Right lobe of liver (tissue), 4 donors: ENCODE results near the gene BCO1.

ENCODE experiments used
- POLR2A ChIP-seq: fragments of 450-650 bp; IDR thresholded peaks from one replicate; pipeline ENCODE4 v1.6.1; 2017; ENCODE audit warnings: antibody characterized with exemption, mild to moderate bottlenecking
- TF ChIP-seq, protein P1 (sequence below), 4 donors: fragments of 200-600 bp in 3 of 4; fragments of 450-650 bp in 1 of 4; IDR thresholded peaks; one replicate each; pipeline versions ENCODE4 v1.5.1 to v1.8.0; 2016 to 2022; ENCODE audit warnings: antibody characterized with exemption in 4 of 4, mild to moderate bottlenecking in 2 of 4
- donor health status: DM: no; HTN: no; CAD: no.
- donor health status: DM: no; HTN: no; CAD: no.
- donor health status: DM: no; HTN: yes; CAD: no.

DNA sequence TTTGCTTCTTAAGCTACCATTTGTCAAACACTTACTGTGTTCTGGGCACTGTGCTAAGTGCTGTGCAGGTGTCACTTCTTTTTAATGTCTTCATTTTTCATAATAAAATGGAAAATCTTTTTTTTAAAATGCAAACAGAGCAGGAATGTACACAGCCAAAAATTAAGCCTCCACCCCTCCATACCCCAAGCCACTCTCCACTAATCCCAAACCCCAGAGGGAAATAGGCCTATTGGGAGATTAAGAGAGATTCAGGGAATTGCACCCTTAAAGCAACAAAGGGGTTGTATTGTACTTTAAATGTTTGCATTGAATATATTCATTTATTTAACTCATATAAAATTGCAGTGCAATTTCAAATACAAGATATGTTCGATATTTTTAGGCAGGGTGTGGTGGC, 47.7 kb downstream of the BCO1 start:
- TF ChIP-seq, protein P1, sequence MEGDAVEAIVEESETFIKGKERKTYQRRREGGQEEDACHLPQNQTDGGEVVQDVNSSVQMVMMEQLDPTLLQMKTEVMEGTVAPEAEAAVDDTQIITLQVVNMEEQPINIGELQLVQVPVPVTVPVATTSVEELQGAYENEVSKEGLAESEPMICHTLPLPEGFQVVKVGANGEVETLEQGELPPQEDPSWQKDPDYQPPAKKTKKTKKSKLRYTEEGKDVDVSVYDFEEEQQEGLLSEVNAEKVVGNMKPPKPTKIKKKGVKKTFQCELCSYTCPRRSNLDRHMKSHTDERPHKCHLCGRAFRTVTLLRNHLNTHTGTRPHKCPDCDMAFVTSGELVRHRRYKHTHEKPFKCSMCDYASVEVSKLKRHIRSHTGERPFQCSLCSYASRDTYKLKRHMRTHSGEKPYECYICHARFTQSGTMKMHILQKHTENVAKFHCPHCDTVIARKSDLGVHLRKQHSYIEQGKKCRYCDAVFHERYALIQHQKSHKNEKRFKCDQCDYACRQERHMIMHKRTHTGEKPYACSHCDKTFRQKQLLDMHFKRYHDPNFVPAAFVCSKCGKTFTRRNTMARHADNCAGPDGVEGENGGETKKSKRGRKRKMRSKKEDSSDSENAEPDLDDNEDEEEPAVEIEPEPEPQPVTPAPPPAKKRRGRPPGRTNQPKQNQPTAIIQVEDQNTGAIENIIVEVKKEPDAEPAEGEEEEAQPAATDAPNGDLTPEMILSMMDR (IDR thresholded peaks at IDR 0.05) = no peak
- no peak for TF ChIP-seq POLR2A
